Keratinocyte (primary cell): ENCODE results near the gene SNX21.

Experiments used
- EZH2 ChIP-seq: IDR thresholded peaks from one replicate; pipeline ENCODE4 v1.6.1; 2012; ENCODE audit warnings: inconsistent platforms, mild to moderate bottlenecking, low read length, moderate library complexity
- TF ChIP-seq, protein P1 (sequence below), 3 experiments: IDR thresholded peaks in 1 of 3; conservative IDR thresholded peaks in 1 of 3; optimal IDR thresholded peaks in 1 of 3; 2 replicates in 2 of 3; 3 replicates in 1 of 3; pipeline versions ENCODE3 to v1.5.1; 2011; ENCODE audit warnings: low read length in 3 of 3, mild to moderate bottlenecking in 3 of 3, moderate library complexity in 2 of 3, control low read depth in 1 of 3, inconsistent platforms in 1 of 3; ENCODE audit not compliant: insufficient read depth in 2 of 3; ENCODE audit errors: extremely low read depth in 1 of 3

DNA sequence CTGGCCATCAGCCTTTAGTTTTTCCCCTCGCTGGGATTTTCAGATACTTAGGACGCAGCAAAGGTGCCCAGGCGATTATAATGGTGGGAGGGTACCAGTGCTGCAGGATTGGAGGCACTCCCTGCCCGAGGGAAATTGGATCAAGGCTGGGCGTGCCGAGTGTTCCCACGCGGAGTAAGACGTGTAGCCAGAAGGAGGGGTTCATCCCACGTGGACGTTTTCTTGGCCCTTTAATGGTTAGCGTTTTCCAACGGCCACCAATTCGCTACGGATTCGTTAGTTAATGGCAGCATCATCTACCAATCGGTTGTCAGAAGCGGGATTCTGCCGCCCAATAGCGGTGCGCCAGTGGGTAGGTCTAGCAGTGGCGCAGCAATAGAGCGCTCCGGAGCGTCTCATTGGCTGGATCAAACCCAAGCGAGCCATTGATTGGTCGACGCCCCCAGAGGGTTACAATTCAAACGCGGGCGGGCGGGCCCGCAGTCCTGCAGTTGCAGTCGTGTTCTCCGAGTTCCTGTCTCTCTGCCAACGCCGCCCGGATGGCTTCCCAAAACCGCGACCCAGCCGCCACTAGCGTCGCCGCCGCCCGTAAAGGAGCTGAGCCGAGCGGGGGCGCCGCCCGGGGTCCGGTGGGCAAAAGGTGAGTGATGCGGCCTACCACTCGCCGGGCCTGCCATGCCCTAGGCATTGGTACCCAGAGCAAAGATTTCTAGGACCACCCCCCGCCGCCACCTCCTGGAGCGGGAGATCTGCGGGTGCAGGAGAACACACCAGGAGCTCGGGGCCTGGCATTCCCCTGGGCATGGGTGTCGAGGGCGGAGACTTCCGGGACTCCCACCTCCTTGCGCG, 21.2 kb upstream of the SNX21 start, which contains the start of gene UBE2C:
- TF ChIP-seq, protein P1, sequence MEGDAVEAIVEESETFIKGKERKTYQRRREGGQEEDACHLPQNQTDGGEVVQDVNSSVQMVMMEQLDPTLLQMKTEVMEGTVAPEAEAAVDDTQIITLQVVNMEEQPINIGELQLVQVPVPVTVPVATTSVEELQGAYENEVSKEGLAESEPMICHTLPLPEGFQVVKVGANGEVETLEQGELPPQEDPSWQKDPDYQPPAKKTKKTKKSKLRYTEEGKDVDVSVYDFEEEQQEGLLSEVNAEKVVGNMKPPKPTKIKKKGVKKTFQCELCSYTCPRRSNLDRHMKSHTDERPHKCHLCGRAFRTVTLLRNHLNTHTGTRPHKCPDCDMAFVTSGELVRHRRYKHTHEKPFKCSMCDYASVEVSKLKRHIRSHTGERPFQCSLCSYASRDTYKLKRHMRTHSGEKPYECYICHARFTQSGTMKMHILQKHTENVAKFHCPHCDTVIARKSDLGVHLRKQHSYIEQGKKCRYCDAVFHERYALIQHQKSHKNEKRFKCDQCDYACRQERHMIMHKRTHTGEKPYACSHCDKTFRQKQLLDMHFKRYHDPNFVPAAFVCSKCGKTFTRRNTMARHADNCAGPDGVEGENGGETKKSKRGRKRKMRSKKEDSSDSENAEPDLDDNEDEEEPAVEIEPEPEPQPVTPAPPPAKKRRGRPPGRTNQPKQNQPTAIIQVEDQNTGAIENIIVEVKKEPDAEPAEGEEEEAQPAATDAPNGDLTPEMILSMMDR (optimal IDR thresholded peaks at IDR 0.05 in 1 of 3, IDR thresholded peaks at IDR 0.05 in 1 of 3, conservative IDR thresholded peaks at IDR 0.05 in 1 of 3; ENCODE audit: extremely low read depth in 1 of 3, insufficient read depth in 2 of 3, low read length in 3 of 3), result no peak
- TF ChIP-seq EZH2, result no peak
